Measurements from ENCODE around the gene PLXNB2.

PLXNB2 gene

GRCh38 chr22:50262973-50263617 lies 44.4 kb downstream of the PLXNB2 start:
- no peak for DNase-seq

- DNase-seq, result no peak
Measured at GRCh38 chr22:50262460-50262911, 45.0 kb downstream of the PLXNB2 start.

- no peak for DNase-seq
Measured at GRCh38 chr22:50261615-50262459, 45.6 kb downstream of the PLXNB2 start, which contains the start of gene MAPK12. Gene MAPK12 (minus strand): TSS chr22:50261683. CDS start chr22:50261509, 174 bp downstream.

- no peak for DNase-seq
Measured at GRCh38 chr22:50260801-50261614, 46.4 kb downstream of the PLXNB2 start.

- no peak for DNase-seq
Measured at GRCh38 chr22:50260434-50260800, 47.0 kb downstream of the PLXNB2 start.

- no peak for DNase-seq
Measured at GRCh38 chr22:50259302-50259701, 48.1 kb downstream of the PLXNB2 start.

GRCh38 chr22:50258361-50259292 lies 48.8 kb downstream of the PLXNB2 start:
- no peak for DNase-seq

- DNase-seq, result no peak
Measured at GRCh38 chr22:50257451-50258360, 49.7 kb downstream of the PLXNB2 start.

GRCh38 chr22:50257041-50257440 lies 50.4 kb downstream of the PLXNB2 start:
- no peak for DNase-seq

GRCh38 chr22:50256258-50256862 lies 51.1 kb downstream of the PLXNB2 start:
- DNase-seq, result no peak

- DNase-seq, result no peak
Measured at GRCh38 chr22:50255607-50256006, 51.8 kb downstream of the PLXNB2 start.

GRCh38 chr22:50255099-50255498 lies 52.3 kb downstream of the PLXNB2 start:
- DNase-seq, result no peak

GRCh38 chr22:50253941-50254340 lies 53.5 kb downstream of the PLXNB2 start:
- DNase-seq, result no peak

- no peak for DNase-seq
Measured at GRCh38 chr22:50253046-50253915, 54.2 kb downstream of the PLXNB2 start.

GRCh38 chr22:50252082-50253045 lies 55.1 kb downstream of the PLXNB2 start:
- no peak for DNase-seq

- no peak for DNase-seq
Measured at GRCh38 chr22:50251477-50252081, 55.9 kb downstream of the PLXNB2 start.

- DNase-seq, result no peak
Measured at GRCh38 chr22:50250555-50251476, 56.6 kb downstream of the PLXNB2 start, which contains the start of gene HDAC10. Gene HDAC10 (minus strand): TSS chr22:50251265. CDS start chr22:50251032, 233 bp downstream.
